ENCODE results near the gene TSHR. TPM values are rescaled to one million over a fixed set of nuclear protein-coding genes. Genes with fewer than 3 reads are reported as not detected.

Gene TSHR
- polyA plus RNA-seq, 4 donors: 0.21 to 0.34 (median 0.25) TPM; not detected in 1

GRCh38 chr14:81170104-81170828, 214.8 kb downstream of the TSHR start:
- DNase-seq (ENCODE audit: low read depth in 4 of 4, low spot score in 3 of 4): peak; percentile 80 to 86 (median 83)

- DNase-seq (ENCODE audit: low read depth in 4 of 4, low spot score in 3 of 4): no peak
Measured at GRCh38 chr14:81170829-81171195, 215.4 kb downstream of the TSHR start.

- no peak for DNase-seq (ENCODE audit: low read depth in 4 of 4, low spot score in 3 of 4)
Measured at GRCh38 chr14:81172353-81172752, 216.9 kb downstream of the TSHR start.

- DNase-seq (ENCODE audit: low read depth in 4 of 4, low spot score in 3 of 4): no peak
Measured at GRCh38 chr14:81172881-81173280, 217.5 kb downstream of the TSHR start.

GRCh38 chr14:81176241-81176640, 220.8 kb downstream of the TSHR start:
- no peak for DNase-seq (ENCODE audit: low read depth in 4 of 4, low spot score in 3 of 4)

- no peak for DNase-seq (ENCODE audit: low read depth in 4 of 4, low spot score in 3 of 4)
Measured at GRCh38 chr14:81177225-81177624, 221.8 kb downstream of the TSHR start.

- no peak for DNase-seq (ENCODE audit: low read depth in 4 of 4, low spot score in 3 of 4)
Measured at GRCh38 chr14:81178063-81178462, 222.6 kb downstream of the TSHR start.

- no peak for DNase-seq (ENCODE audit: low read depth in 4 of 4, low spot score in 3 of 4)
Measured at GRCh38 chr14:81179631-81180030, 224.2 kb downstream of the TSHR start.

- no peak for DNase-seq (ENCODE audit: low read depth in 4 of 4, low spot score in 3 of 4)
Measured at GRCh38 chr14:81187832-81188522, 232.6 kb downstream of the TSHR start.

- no peak for DNase-seq (ENCODE audit: low read depth in 4 of 4, low spot score in 3 of 4)
Measured at GRCh38 chr14:81192594-81192993, 237.2 kb downstream of the TSHR start.

GRCh38 chr14:81193924-81194633, 238.7 kb downstream of the TSHR start:
- no peak for DNase-seq (ENCODE audit: low read depth in 4 of 4, low spot score in 3 of 4)

Other genes with a start within 250 kb of the TSHR start
- 1 to 10 TPM; 5.5 to 7.2 (median 6.4) TPM for gene CEP128, start 13.9 kb upstream of the TSHR start, polyA plus RNA-seq (ENCODE audit: insufficient read length in 4 of 4)

Measured in right renal pelvis (tissue), 4 donors.